Stimulated activated CD4-positive, alpha-beta T cell treated with anti-CD3 and anti-CD28 coated beads, Interleukin-1b, Interleukin-23, amount 100 ng/mL, for 4 hours (primary cell): ENCODE measurements around the gene ARHGAP15.
"Not testable (repeated sequence)": the region's sequence is repeated elsewhere in the genome, so short reads cannot be mapped to it uniquely, and the experiment has no call there.

ENCODE experiments used
- DNase-seq, 2 donors: peaks; one replicate each; pipeline ENCODE4 v3.0.0-alpha.2; 2020; ENCODE audit warnings: low read depth in 2 of 2

ARHGAP15 gene

GRCh38 chr2:143128681-143129580 lies at the start of gene ARHGAP15:
Gene ARHGAP15, plus strand, starts transcription at chr2:143129419.
- DNase-seq: peak; percentile 42 to 69

DNA sequence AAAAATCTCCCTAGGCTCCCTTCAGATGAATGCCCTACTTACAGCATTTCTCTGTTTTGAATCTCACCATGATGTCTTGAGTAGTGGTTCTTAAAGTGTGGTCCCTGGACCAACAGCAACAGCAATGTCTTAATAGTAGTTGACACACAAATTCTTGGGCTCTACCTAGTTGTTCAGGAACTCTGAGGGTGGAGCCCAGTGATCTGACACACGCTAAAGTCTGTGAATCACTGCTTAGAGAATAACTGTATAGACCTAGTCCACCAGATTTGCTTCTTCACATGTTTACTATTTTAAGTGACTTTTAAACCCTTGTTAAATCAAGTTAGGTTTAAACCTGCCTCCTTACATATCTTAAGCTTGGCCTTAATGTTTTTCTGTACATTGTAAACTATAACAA lies 47.6 kb upstream of the ARHGAP15 start:
- no peak for DNase-seq

DNA sequence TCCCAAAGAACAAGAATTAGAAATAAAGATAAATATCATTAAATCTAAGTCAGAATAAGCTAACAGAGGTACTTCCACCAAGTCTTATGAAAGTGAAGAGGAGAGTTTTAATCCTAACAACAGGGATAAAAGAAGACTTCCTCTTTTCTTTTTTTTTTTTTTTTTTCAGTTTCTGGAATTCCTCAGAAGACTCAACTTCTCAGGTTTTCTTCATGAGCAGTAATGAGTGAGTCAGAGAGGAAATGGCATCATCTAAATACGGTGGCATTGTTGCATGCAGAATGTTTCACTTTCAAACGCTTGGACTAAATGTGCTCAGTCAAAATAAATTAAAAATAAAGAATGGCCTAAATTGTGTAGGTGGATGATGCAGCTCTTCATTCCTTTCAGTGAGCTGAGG lies 45.6 kb upstream of the ARHGAP15 start:
- no peak for DNase-seq

DNA sequence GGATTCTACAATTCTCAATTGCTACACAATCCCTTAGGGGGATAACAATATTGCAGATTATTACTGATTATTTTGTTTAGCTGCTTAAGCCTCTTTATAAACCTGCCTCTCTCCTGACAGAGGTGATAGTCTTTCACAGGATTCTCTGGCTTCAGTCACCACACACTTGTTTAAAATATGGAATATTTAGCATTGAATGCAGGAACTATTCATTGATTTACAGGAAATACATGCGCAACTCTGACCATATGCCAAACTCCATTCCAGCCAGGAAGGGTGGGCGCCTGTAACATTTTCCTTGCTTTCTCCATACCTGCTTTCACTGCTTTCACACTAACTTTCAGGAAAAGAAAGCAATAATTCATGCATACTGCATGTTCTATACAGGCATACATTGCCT lies 44.8 kb upstream of the ARHGAP15 start:
- no peak for DNase-seq

DNA sequence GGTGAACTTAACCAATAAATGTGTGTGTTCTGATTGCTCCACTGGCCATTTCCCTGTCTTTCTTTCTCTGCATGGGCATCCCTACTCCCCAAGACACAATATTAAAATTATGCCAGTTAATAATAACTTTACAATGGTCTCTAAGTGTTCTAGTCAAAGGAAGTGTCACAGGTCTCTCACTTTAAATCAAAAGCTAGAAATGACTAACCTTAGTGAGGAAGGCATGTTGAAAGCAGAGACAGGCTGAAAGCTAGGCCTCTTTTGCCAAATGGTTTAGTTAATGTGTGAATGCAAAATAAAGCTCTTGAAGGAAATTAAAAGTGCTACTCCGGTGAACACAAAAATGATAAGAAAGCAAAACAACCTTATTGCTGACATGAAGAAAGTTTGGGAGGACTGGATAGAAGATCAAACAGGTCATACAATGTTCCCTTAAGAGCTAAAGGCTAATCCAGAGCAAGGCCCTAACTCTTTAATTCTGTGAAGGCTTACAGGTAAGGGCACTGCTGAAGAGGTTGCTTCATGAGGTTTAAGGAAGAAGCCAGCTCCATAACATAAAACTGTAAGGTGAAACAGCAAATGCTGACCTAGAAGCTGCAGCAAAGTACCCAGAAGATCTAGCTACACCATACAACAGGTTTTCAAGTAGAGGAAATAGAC lies 44.0 kb upstream of the ARHGAP15 start:
- DNase-seq: no peak

- no peak for DNase-seq
Measured at GRCh38 chr2:143087033-143087432, 42.2 kb upstream of the ARHGAP15 start.

- no peak for DNase-seq
Measured at GRCh38 chr2:143088388-143088787, 40.8 kb upstream of the ARHGAP15 start.

- not testable (repeated sequence) for DNase-seq
Measured at GRCh38 chr2:143089520-143089919, 39.7 kb upstream of the ARHGAP15 start.

GRCh38 chr2:143110758-143111428 lies 18.3 kb upstream of the ARHGAP15 start:
- peak; percentile 36 to 50 for DNase-seq

DNA sequence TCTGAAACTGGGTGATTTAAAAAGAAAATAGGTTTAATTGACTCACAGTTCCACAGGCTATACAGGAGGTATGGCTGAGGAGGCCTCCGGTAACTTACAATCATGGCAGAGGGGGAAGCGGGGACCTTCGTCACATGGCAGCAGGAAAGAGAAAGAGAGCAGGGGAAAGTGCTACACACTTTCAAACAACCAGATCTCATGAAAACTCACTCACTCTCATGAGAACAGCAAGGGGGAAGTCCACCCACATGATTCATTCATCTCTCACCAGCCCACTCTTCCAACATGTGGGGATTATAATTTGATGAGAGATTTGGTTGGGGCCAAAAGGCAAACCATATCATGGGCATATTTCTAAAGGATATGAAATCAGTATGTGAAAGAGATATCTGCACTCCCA lies 12.0 kb upstream of the ARHGAP15 start:
- no peak for DNase-seq

- no peak for DNase-seq
Measured at GRCh38 chr2:143121079-143121478, 8.1 kb upstream of the ARHGAP15 start.

GRCh38 chr2:143121957-143122356 lies 7.3 kb upstream of the ARHGAP15 start:
- no peak for DNase-seq

- DNase-seq: no peak
Measured at GRCh38 chr2:143123911-143124310, 5.3 kb upstream of the ARHGAP15 start.

DNA sequence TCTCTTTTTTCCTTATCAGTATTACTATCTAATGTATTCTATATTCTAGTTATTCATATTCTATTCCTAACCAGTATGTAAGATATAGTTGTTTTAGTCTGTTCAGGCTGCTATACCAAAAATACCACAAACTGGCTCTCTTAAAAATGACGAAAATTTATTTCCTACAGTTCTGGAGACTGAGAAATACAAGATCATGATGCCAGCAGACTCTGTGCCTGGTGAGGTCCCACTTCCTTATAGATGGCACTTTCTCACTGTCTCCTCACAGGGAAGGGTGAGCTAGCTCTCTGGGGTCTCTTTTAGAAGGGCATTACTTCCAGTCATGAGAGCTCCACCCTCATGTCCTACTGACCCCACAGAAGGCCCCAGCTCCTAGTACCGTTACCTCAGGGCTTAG lies 4.8 kb upstream of the ARHGAP15 start:
- no peak for DNase-seq

DNA sequence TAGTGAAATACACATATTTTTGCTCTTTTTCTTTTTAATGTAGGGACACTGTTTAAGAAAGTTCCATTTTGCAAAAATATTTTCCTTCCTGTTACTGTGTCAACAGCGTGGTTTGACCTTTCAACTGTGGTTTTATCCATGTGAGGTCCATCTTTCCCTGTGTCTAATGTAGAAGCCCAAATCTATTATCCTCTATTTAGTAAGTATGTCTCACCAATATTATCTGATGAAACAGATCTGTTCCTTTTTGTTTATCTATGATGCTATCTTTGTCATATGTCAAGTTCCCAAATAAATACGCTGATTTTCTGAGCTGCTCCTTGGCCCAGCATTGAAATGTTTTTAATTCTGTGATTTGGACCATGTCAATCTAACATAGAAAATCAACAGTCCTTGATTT lies 3.5 kb upstream of the ARHGAP15 start:
- no peak for DNase-seq

GRCh38 chr2:143132355-143132754 lies 3.1 kb downstream of the ARHGAP15 start:
- DNase-seq: no peak

DNA sequence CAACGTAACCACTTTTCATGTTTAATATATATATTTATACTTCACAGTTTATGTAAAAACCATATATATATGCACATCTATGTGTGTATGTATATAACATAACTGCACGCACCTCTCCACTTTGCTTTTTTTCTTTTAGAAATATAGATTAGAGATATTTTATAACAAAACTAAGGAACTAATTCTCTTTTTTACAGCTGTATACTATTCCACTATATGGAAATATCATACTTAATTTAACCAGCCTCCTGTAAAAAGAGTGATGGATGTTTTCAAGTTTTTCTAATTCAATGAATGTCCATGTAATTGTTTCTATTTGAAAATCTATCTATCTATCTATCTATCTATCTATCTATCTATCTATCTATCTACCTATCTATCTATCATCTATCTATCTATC lies 4.6 kb downstream of the ARHGAP15 start:
- no peak for DNase-seq

- DNase-seq: no peak
Measured at GRCh38 chr2:143138292-143138691, 9.1 kb downstream of the ARHGAP15 start.

DNA sequence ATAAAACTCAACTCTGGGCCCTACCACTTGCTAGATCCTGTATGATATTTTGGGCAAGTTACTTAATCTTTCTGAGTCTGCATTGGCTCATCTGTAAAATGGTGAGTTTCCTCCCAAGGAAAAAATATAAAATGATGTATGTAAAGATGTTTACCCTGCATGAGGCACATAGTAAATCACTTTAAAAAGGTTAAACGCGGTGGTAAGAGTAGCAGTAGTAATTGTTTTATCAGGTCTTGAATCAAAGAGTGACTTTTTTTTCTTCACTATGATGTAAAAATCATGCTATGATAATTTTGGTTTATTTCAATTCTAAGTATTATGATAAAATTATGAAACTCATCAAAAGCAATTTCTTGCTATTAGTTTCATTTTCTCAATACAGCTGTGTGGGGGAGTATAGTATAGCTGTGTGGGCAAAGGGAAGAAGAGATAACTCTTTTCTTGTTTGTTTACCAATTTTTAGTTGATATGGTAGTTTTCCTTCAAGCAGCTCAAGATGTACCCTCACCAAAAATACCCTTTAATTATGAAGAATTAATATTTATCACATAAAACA lies 10.7 kb downstream of the ARHGAP15 start:
- no peak for DNase-seq

GRCh38 chr2:143140864-143141661 lies 11.8 kb downstream of the ARHGAP15 start:
- DNase-seq: no peak

DNA sequence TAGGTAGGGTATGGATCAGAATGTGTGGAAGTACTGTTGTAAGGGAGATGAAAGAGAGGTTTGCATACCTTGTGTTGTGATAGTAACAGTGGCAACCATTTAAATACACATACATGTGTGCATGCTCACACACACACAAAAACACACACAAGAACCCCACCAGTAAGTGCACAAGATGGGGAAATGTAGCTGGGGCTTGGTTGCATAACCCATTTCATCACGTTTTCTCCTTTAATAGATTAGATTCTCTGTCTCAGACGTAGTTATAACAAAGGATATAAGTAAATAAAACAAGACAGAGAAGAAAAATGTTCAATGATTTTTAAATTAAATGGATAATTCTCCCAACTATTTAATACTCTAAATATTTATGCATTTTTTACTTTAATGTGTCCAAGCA lies 13.4 kb downstream of the ARHGAP15 start:
- no peak for DNase-seq
